Measurements from ENCODE around the gene HS3ST4. TPM values are rescaled to one million over a fixed set of nuclear protein-coding genes. Genes with fewer than 3 reads are reported as not detected.

HS3ST4 gene
- total and polyA plus RNA-seq, 2 experiments from 2014 or later, result 0.44 to 2.1 TPM

DNA sequence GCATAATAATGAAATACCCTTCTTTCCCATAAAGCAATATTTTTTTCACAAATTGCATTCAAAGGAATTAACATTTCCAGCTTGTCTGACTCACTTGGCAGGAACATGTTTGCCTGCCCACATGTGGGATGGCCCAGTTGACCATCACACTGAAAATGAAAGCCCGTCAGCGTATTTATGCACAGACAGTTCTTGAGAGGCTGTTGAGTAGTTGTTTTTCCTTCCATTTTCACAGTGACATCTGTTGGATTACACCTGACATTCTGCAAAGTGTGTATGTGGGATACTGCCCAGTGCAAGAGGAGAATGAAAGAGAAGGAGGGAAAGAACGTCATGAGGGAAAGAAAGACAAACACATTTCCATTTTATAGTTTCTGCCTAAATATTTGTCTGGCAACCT, 29.7 kb downstream of the HS3ST4 start:
- H3K27ac ChIP-seq (ENCODE audit: low read depth), result no peak overlapping the region
- H3F3A ChIP-seq (replicated peaks; ENCODE audit: low read depth), result no peaks in the 10 kb centered on the region
- H3K4me2 ChIP-seq, result no peak overlapping the region
- H3K4me1 Mint-ChIP-seq, result no peaks in the 10 kb centered on the region
- no peak overlapping the region for H2AFZ ChIP-seq
- ATAC-seq (no peak), DNase-seq (ENCODE audit: low spot score) (no peak)
- no peaks in the 10 kb centered on the region for H3K79me2 ChIP-seq (replicated peaks; ENCODE audit: insufficient read depth)
- no peaks in the 10 kb centered on the region for H3K36me3 ChIP-seq (ENCODE audit: insufficient read depth)
- H4K20me1 ChIP-seq (replicated peaks; ENCODE audit: insufficient read depth), result no peaks in the 10 kb centered on the region
- no peak overlapping the region for H3K27ac Mint-ChIP-seq
- peaks cover 17% of the 10 kb centered on the region for H3K9me3 Mint-ChIP-seq
- no peaks in the 10 kb centered on the region; the same call in 2 of the 3 replicates for H3K36me3 Mint-ChIP-seq (ENCODE audit: low read depth)
- no peak overlapping the region for H3K4me3 Mint-ChIP-seq
- no peaks in the 10 kb centered on the region for H3K27me3 ChIP-seq (ENCODE audit: insufficient read depth)
- H3K27me3 Mint-ChIP-seq (ENCODE audit: insufficient read depth, low read depth, poor library complexity), result no peaks in the 10 kb centered on the region
- no peak for TF ChIP-seq JUNB (IDR thresholded peaks at IDR 0.05; ENCODE audit: unreplicated experiment)
- no peak for TF ChIP-seq ZNF114 (CRISPR knock-in tag; IDR thresholded peaks at IDR 0.05)
- TF ChIP-seq, protein P1, sequence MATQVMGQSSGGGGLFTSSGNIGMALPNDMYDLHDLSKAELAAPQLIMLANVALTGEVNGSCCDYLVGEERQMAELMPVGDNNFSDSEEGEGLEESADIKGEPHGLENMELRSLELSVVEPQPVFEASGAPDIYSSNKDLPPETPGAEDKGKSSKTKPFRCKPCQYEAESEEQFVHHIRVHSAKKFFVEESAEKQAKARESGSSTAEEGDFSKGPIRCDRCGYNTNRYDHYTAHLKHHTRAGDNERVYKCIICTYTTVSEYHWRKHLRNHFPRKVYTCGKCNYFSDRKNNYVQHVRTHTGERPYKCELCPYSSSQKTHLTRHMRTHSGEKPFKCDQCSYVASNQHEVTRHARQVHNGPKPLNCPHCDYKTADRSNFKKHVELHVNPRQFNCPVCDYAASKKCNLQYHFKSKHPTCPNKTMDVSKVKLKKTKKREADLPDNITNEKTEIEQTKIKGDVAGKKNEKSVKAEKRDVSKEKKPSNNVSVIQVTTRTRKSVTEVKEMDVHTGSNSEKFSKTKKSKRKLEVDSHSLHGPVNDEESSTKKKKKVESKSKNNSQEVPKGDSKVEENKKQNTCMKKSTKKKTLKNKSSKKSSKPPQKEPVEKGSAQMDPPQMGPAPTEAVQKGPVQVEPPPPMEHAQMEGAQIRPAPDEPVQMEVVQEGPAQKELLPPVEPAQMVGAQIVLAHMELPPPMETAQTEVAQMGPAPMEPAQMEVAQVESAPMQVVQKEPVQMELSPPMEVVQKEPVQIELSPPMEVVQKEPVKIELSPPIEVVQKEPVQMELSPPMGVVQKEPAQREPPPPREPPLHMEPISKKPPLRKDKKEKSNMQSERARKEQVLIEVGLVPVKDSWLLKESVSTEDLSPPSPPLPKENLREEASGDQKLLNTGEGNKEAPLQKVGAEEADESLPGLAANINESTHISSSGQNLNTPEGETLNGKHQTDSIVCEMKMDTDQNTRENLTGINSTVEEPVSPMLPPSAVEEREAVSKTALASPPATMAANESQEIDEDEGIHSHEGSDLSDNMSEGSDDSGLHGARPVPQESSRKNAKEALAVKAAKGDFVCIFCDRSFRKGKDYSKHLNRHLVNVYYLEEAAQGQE (IDR thresholded peaks at IDR 0.05; ENCODE audit: unreplicated experiment), result no peak
- no peak for TF ChIP-seq NANOG (IDR thresholded peaks at IDR 0.05; ENCODE audit: borderline replicate concordance)
- TF ChIP-seq, protein P2, sequence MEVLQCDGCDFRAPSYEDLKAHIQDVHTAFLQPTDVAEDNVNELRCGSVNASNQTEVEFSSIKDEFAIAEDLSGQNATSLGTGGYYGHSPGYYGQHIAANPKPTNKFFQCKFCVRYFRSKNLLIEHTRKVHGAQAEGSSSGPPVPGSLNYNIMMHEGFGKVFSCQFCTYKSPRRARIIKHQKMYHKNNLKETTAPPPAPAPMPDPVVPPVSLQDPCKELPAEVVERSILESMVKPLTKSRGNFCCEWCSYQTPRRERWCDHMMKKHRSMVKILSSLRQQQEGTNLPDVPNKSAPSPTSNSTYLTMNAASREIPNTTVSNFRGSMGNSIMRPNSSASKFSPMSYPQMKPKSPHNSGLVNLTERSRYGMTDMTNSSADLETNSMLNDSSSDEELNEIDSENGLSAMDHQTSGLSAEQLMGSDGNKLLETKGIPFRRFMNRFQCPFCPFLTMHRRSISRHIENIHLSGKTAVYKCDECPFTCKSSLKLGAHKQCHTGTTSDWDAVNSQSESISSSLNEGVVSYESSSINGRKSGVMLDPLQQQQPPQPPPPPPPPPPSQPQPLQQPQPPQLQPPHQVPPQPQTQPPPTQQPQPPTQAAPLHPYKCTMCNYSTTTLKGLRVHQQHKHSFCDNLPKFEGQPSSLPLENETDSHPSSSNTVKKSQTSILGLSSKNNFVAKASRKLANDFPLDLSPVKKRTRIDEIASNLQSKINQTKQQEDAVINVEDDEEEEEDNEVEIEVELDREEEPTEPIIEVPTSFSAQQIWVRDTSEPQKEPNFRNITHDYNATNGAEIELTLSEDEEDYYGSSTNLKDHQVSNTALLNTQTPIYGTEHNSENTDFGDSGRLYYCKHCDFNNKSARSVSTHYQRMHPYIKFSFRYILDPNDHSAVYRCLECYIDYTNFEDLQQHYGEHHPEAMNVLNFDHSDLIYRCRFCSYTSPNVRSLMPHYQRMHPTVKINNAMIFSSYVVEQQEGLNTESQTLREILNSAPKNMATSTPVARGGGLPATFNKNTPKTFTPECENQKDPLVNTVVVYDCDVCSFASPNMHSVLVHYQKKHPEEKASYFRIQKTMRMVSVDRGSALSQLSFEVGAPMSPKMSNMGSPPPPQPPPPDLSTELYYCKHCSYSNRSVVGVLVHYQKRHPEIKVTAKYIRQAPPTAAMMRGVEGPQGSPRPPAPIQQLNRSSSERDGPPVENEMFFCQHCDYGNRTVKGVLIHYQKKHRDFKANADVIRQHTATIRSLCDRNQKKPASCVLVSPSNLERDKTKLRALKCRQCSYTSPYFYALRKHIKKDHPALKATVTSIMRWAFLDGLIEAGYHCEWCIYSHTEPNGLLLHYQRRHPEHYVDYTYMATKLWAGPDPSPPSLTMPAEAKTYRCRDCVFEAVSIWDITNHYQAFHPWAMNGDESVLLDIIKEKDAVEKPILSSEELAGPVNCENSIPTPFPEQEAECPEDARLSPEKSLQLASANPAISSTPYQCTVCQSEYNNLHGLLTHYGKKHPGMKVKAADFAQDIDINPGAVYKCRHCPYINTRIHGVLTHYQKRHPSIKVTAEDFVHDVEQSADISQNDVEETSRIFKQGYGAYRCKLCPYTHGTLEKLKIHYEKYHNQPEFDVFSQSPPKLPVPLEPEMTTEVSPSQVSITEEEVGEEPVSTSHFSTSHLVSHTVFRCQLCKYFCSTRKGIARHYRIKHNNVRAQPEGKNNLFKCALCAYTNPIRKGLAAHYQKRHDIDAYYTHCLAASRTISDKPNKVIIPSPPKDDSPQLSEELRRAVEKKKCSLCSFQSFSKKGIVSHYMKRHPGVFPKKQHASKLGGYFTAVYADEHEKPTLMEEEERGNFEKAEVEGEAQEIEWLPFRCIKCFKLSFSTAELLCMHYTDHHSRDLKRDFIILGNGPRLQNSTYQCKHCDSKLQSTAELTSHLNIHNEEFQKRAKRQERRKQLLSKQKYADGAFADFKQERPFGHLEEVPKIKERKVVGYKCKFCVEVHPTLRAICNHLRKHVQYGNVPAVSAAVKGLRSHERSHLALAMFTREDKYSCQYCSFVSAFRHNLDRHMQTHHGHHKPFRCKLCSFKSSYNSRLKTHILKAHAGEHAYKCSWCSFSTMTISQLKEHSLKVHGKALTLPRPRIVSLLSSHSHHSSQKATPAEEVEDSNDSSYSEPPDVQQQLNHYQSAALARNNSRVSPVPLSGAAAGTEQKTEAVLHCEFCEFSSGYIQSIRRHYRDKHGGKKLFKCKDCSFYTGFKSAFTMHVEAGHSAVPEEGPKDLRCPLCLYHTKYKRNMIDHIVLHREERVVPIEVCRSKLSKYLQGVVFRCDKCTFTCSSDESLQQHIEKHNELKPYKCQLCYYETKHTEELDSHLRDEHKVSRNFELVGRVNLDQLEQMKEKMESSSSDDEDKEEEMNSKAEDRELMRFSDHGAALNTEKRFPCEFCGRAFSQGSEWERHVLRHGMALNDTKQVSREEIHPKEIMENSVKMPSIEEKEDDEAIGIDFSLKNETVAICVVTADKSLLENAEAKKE (CRISPR knock-in tag; IDR thresholded peaks at IDR 0.05), result no peak
- no peak for TF ChIP-seq CREB1 (CRISPR knock-in tag; IDR thresholded peaks at IDR 0.05; ENCODE audit: low read depth)
- TF ChIP-seq EZH2 (IDR thresholded peaks at IDR 0.05; ENCODE audit: low read depth, unreplicated experiment), result no peak
- TF ChIP-seq, protein P3, sequence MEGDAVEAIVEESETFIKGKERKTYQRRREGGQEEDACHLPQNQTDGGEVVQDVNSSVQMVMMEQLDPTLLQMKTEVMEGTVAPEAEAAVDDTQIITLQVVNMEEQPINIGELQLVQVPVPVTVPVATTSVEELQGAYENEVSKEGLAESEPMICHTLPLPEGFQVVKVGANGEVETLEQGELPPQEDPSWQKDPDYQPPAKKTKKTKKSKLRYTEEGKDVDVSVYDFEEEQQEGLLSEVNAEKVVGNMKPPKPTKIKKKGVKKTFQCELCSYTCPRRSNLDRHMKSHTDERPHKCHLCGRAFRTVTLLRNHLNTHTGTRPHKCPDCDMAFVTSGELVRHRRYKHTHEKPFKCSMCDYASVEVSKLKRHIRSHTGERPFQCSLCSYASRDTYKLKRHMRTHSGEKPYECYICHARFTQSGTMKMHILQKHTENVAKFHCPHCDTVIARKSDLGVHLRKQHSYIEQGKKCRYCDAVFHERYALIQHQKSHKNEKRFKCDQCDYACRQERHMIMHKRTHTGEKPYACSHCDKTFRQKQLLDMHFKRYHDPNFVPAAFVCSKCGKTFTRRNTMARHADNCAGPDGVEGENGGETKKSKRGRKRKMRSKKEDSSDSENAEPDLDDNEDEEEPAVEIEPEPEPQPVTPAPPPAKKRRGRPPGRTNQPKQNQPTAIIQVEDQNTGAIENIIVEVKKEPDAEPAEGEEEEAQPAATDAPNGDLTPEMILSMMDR (conservative IDR thresholded peaks at IDR 0.05; ENCODE audit: low read depth in 2 of 2), result no peak
- no peak for TF ChIP-seq ZNF331 (CRISPR knock-in tag; IDR thresholded peaks at IDR 0.05; ENCODE audit: low read depth)
- no peak for TF ChIP-seq POLR2AphosphoS5 (IDR thresholded peaks at IDR 0.05; ENCODE audit: low read depth)
- no peak for TF ChIP-seq STAT1 (IDR thresholded peaks at IDR 0.05; ENCODE audit: unreplicated experiment)
- TF ChIP-seq, protein P4, sequence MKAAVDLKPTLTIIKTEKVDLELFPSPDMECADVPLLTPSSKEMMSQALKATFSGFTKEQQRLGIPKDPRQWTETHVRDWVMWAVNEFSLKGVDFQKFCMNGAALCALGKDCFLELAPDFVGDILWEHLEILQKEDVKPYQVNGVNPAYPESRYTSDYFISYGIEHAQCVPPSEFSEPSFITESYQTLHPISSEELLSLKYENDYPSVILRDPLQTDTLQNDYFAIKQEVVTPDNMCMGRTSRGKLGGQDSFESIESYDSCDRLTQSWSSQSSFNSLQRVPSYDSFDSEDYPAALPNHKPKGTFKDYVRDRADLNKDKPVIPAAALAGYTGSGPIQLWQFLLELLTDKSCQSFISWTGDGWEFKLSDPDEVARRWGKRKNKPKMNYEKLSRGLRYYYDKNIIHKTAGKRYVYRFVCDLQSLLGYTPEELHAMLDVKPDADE (IDR thresholded peaks at IDR 0.05), result no peak
- TF ChIP-seq EZH2phosphoT487 (IDR thresholded peaks at IDR 0.05; ENCODE audit: unreplicated experiment), result no peak
- H3K9me2 ChIP-seq (ENCODE audit: insufficient read depth), result no peaks in the 10 kb centered on the region
- no peaks in the 10 kb centered on the region for H3K4me1 ChIP-seq (ENCODE audit: insufficient read depth)
- no peak overlapping the region for H3K4me3 ChIP-seq
